GM19043 (cell line): Measurements from ENCODE around the gene TTC39A.
A peak's percentile ranks its signal among the peaks of the same experiment; 100 is the strongest.
"Not testable (repeated sequence)": the region's sequence is repeated elsewhere in the genome, so short reads cannot be mapped to it uniquely, and the experiment has no call there.

Experiments used
- ATAC-seq: cut with Tn5 transposase; IDR thresholded peaks from one replicate; pipeline ENCODE4 v1.9.1; 2021; ENCODE audit warnings: low read depth; ENCODE audit not compliant: unreplicated experiment

Gene TTC39A

DNA sequence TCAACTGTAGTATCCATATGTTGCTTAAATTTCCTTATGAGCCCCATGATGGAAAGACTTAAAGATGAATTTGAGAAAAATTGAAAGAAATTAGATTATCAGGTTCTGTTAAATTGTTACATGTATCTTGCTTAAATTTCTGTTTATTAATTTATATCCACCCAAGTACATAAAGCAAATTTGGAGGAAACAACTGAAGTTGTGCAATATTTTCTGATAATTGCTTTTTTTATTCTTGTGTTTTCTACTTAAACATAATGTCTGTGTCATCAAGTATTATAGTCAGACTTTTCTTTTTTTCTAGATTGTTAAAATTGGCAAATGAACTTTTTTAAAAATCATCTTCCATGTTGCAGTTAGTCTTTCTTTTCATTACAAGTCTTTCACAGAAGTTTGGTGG, 57.4 kb downstream of the TTC39A start:
- ATAC-seq, result no peak

DNA sequence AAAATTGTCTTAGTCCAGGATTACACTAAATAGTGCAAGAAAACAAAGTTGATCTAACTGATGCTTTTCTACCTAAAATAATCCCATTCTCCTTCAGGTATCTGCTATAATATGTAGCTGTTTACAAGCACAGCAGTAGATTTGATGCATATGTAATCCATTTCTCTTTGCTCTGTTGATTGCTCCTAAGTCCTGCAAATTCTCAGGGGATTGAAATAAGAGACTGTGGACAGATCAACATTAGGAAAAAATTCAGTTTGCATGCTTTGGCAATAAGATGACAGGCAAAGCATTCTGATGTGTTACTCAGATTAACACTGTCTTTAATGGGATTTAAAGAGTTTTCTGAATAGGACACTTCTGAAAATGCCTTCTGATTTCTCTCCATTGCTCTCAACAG, 59.6 kb downstream of the TTC39A start:
- ATAC-seq, result no peak

DNA sequence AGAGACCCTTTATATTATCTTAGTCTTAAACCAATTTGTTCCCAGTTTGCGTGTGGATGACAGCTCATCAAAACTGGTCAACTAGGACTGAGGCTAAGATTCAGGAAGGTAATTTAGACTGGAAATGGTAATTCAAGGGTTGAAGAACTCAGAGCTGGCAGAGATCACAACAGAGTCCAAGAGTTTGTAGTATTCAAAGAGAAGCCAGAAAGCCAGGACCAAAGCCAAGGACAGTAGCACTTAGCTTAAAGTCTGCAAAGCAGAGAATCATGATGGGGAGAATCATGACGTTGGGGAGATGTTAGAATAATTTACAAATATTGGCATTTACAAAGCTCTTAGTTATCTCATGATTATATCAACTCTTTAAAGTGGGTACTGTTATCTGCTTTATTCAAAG, 61.7 kb downstream of the TTC39A start:
- ATAC-seq, result no peak

DNA sequence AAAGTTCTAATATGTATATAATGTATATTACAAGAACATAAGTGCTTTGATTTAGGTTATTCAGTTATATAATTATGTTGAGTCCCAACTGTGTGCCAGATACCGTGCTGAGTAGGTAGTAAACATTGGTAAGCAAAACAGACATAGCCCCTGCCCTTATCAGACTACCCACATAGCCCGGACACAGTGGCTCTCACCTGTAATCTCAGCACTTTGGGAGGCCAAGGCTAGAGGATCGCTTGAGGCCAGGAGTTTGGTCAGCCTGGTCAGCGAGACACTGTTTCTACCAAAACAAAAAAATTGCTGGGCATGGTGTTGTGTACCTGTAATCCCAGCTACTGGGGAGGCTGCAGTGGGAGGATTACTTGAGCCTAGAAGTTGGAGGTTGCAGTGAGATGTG, 63.6 kb downstream of the TTC39A start:
- no peak for ATAC-seq

DNA sequence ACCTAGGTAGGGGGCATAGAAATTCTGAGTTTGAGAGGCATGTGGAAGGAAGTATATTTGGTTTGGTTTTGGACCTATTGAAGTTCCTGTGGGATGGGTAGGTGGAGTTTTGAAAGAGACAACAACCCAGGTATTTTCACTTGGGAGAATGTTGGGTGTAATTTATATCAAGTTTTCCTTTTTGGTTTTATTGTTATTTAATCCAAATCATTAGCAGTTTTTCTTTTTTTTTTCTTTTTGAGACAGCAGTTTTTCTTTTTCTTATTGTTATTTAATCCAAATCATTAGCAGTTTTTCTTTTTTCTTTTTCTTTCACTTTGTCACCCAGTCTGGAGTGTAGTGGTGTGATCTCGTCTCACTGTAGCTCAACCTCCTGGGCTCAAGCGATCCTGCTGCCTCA, 64.2 kb downstream of the TTC39A start:
- ATAC-seq, result no peak

DNA sequence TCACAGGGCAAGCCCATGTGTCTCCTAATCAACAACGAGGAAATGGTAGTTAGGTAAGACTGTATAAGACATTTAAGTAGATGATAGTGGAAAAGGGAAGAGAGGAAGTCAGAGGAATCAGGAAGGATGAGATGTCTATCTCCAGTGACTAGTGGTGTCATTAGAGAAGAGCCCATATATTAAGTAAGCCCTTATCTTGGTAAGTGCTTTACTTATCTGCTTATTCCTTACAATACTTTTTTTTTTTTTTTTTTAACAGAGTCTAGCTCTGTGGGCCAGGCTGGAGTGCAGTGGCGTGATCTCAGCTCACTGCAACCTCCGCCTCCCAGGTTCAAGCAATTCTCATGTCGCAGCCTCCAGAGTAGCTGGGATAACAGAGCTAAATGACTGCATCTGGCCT, 64.7 kb downstream of the TTC39A start:
- ATAC-seq, result no peak

DNA sequence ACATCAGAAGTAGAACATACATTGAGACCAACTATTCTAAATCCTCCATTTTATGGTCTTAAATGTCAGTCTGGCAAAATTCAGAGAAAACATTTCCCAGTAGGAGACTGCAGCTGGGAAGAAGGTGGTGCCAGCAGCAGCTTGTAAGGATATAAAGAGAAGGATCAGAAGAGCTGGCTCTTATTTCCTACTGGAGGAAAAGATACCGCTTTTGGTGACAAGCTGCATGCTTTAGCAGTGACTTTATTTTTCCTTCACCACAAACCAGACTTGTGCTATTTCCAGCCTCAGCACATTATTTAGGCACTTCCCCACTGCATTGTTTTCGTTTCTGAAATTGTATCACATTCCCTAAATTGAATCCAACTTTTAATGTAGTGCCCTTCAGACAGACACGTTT, 65.9 kb downstream of the TTC39A start:
- ATAC-seq, result no peak

DNA sequence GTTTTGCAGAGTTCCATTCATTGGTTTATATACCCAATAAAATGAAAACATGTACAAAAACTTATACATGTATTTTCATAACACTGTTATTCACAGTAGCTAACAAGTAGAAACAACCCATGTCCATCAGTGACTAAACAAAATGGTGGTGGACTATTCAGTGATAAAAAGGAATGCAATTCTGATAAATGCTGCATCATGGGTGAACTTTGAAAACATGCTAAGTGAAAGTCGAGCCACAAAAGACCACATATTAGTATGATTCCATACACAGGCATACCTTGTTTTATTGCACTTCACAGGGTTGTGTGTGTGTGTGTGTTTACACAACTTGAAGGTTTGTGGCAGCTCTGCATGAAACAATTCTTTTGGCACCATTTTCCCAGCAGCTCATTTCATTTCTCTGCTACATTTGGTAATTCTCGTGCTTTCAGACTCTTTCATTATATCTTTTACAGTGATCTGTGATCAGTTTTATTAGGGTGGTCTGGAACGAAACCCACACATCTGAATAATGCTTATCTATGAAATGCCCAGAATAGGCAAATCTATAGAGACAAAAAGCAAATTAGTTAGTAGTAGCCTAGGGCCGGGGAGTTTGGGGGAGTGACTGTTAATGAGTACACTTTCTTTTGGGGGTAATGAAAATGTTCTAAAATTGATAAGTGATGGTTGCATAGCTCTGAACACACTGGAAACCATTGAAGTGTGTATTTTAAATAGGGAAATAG, 67.0 kb downstream of the TTC39A start:
- ATAC-seq, result no peak

DNA sequence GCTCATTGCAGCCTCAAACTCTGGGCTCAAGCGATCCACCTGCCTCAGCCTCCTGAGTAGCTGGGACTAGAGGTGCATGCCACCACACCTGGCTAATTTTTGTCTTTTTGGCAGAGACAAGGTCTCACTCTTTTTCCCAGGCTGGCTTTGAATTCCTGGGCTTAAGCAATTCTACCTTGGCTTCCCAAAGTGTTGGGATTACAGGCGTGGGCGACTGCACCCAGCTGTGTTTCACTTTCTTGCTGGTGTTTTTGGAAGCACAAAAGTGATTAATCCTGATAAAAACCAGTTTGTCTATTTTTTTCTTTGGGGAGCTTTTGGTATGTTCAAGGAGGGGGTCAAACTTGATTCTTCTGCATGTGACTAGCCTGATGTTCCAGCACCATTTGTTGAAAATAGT, 75.0 kb downstream of the TTC39A start:
- ATAC-seq, result no peak

DNA sequence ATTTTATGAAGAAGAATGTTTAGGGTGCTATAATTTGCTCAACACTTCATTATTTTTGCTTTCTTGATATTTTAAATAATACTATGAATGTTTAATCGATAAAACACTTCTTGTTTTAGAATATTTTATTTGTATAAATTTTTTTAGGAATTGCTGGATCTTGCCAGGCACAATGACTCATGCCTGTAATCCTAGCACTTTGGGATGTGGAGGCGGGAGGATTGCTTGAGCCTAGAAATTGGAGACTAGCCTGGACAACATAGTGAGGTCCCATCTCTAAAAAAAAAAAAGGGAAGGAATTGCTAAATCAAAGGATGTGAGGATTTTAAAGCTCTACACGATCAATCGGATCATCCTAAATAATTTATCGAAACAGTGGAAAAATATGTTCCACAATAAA, 76.7 kb downstream of the TTC39A start:
- ATAC-seq, result no peak

DNA sequence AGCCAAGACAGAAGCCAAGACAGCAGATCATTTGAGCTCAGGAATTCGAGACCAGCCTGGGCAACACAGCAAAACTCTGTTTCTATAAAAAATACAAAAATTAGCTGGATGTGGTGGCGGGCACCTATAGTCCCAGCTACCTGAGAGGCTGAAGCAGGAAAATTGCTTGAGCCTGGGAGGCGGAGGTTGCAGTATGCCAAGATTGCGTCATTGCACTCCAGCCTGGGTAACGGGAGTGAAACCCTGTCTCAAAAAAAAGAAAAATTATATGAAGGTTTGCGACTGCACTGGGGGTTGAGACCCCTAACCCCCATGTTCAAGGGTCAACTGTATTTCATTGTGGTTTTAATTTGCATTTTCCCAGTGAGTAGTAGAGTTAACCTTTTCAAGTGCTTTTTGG, 78.0 kb downstream of the TTC39A start:
- no peak for ATAC-seq

DNA sequence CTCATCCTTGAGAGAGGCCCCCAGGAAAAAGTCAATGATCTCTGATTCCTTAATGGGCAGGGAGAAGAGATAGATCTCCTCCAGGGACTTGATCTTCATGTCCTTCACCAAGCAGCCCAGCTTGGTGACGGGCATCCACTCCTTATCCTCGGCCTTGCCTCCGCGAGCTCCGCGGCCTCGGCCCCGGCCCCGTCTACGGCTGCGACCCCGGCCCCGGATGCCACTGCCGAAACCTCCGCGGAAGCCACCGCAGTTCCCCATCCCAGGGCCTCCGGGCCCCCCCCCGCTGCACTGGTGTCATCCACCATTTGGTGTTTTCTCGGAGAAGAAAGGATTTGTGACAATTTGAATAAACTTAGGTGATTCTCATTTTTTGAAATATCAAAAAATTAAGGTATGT, 79.2 kb downstream of the TTC39A start:
- not testable (repeated sequence) for ATAC-seq

DNA sequence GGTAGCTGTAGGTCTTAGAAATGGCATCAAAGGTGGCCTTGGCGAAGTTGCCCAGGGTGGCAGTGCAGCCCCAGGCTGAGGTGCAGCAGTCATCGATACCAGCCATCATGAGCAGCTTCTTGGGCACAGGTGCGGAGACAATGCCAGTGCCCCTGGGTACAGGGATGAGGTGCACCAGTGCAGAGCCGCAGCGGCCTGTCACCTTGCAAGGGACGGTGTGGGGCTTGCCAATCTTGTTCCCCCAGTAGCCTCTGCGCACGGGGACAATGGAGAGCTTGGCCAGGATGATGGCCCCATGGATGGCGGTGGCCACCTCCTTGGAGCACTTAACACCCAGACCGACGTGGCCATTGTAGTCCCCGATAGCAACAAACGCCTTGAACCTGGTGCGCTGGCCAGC, 79.6 kb downstream of the TTC39A start:
- not testable (repeated sequence) for ATAC-seq

DNA sequence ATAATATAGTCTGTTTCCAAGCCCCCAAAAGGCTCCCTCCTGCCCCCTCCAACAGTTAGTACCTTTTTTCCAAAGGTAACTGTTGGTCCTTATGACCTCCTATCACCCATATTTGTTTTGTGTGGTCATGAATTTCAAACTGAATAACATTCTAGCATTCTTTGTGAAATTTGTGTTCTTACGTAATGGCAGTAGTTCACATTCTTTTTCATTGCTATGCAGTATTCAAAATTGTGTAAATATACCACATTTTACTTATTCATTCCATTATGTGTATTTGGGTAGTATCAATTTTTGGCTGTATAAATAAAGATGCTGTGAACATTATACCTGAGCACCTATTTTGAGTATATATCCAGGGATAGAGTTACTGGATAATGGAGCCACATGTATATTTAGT, 80.9 kb downstream of the TTC39A start:
- ATAC-seq, result no peak

DNA sequence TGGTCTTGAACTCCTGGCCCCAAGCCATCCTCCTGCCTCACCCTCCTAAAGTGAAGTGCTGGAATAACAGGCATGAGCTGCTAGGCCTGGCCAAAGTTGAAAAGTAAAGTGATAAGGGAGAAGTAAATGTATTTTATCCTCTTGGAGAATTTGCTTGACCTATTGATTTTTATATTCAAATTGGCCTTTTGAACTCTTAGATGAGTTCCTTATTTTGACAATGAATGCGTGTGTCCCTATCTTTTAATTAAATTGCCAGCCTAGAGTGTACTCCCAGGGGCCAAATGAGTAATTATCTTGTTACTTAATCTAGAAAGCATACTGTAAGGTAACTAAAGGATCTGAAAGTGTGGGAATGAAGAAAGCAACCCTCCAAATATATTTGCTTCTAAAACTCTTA, 82.9 kb downstream of the TTC39A start:
- no peak for ATAC-seq

DNA sequence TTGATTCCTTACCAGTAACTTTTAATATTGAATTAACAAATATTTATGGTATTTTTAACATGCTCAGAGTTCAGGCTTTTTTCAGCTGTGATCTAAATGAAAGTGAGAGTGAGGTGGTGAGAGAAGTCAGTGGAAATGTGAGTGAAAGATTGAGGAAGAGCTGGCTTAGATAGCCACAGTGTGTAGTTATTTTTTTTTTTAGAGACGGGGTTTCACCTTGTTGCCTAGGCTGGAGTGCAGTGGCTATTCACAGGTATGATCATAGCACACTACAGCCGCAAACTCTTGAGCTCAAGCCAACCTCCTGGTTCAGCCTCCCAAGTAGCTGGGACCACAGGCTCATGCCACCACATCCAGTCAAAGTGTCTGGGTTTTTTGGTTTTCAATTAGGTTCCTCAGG, 83.3 kb downstream of the TTC39A start:
- ATAC-seq, result peak; percentile 90

DNA sequence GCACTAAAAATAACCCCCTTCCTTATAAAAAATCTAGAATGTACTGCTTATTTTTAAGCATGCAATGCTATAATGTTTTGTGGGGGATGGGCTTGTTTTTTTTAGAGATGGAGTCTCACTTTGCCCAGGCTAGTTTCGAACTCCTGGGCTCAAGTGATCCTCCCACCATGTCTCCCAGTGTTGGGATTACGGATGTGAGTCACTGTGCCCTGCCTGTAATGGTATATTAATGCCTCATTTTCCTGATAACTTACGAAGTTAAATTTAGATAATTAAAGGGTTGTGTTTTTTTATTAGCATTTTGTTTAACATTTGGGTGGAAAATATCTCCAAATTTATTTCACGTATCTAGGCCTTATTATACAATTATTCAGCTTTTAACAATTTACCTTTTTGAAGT, 87.8 kb downstream of the TTC39A start:
- no peak for ATAC-seq

DNA sequence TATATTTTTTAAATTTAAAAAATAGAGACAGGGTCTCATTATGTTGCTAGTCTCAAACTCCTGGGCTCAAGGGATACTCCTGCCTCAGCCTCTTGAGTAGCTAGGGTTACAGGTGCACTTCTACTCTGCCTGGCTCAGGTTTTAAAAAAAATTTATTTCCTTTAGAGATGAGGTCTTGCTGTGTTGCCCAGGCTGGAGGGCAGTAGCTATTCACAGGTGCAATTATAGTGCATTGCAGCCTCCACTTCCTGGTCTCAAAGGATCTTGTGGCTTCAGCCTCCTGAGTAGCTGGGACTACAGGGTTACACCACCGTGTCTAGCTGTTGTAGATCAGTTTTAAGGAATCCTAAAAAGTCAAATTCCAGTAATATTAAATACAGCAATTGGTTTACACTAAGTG, 89.2 kb downstream of the TTC39A start:
- ATAC-seq, result no peak

DNA sequence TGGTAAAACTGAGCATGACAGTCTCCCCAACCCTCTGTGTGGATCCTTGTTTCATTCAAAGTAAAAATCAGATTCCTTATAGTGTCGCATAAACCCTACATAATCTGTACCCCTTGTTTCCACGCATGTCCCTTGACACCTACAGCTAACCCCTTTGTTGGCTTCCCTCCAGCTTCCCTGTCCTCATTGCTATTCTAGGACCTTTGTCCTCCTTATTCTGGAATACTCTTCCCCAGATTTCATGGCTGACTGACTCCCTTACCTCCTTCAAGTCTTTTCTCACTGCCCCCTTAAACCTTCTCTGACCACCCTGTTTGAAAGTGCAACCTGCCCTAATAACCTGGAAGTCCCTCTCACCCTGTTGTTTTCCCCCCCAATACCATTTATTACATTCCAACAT, 90.3 kb downstream of the TTC39A start:
- no peak for ATAC-seq

DNA sequence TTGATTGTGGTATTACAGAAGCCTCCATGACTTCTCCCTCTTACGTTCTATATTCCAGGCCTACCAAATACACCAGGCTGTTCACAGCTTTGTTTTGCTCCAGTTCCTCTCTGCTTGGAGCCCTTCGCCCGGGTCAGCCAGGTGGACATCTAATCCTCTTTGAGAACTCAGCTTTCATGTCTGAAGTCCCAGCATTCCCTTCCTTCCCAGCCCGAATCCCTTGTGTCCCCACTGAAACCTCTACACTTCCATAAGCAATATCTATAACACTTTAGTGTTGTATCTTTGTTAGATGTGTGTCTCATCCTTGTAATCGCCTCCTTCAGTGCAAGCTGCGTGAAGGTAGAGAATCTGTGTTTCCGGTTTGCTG, 92.3 kb downstream of the TTC39A start:
- ATAC-seq, result no peak

DNA sequence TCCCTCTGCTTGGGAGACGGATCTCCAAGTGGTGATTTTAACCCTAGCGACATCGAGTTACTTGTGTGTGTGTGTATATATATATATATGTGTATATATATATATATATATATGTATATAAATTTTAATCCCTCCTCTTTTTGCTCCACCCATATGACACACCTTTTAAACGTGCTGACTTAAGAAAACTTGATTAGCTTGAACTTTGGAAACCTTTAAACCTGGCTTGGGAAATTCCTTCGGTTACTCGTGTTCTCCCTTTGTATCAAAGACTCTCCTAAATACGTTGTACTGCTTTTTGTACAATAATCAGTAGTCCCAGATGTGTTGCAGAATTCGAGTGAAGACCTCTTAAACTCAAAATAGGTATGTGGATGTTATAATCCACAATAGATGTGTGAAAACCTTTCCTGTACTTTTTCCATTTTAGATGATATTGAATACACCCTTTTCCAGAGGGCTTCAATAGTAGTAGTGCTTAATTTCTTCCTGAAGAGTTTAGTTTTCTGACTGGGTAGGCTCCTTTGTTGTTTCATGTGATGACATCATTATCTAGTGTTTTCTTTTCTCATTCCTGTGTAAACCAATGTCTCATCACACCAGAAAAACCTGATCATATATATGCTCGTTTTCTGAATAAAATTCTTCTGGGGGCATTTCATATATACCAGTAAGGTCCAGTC, 92.9 kb downstream of the TTC39A start:
- ATAC-seq, result no peak
